MCF 10A (cell line): ENCODE results near the gene MMP21. TPM values are rescaled to one million over a fixed set of nuclear protein-coding genes. Genes with fewer than 3 reads are reported as not detected.

Experiments used
- BruUV-seq: library from RNA; stranded (reverse); fragments of 400-500 nt; replicated peaks from 2 replicates; lab custom pipeline; 2021; lab: Mats Ljungman, UMichigan
- CTCF ChIA-PET: fragments of 300-600 bp; sonication (Branson Sonifier 250); formaldehyde crosslinking; extraction: SDS; loops from one replicate; lab custom pipeline; 2021; ENCODE audit warnings: antibody characterized with exemption, inconsistent platforms; lab: Yijun Ruan, JAX
- POLR2A ChIA-PET: fragments of 300-600, 350-650 bp; sonication (Branson Sonifier 250); formaldehyde crosslinking; extraction: SDS; loops from one replicate; lab custom pipeline; 2020; ENCODE audit warnings: antibody characterized with exemption, inconsistent platforms; lab: Yijun Ruan, JAX
- DNase-seq: peaks from one replicate; pipeline ENCODE4 v3.0.0-alpha.2; 2018; ENCODE audit not compliant: unreplicated experiment
- H3K27ac Mint-ChIP-seq: one replicate; pipeline ENCODE4 v1.8.0; 2022; ENCODE audit warnings: mild to moderate bottlenecking, low read depth, mixed read lengths; ENCODE audit not compliant: unreplicated experiment
- H3K27me3 Mint-ChIP-seq: one replicate; pipeline ENCODE4 v1.8.0; 2022; ENCODE audit warnings: mixed read lengths; ENCODE audit not compliant: insufficient read depth, unreplicated experiment
- H3K36me3 Mint-ChIP-seq: one replicate; pipeline ENCODE4 v1.8.0; 2022; ENCODE audit warnings: mild to moderate bottlenecking, moderate library complexity, mixed read lengths; ENCODE audit not compliant: insufficient read depth, unreplicated experiment
- H3K4me1 Mint-ChIP-seq: one replicate; pipeline ENCODE4 v1.8.0; 2022; ENCODE audit warnings: mixed read lengths; ENCODE audit not compliant: insufficient read depth, unreplicated experiment
- H3K4me3 Mint-ChIP-seq: one replicate; pipeline ENCODE4 v1.8.0; 2022; ENCODE audit warnings: mild to moderate bottlenecking, moderate library complexity, mixed read lengths; ENCODE audit not compliant: unreplicated experiment
- H3K9me3 Mint-ChIP-seq: one replicate; pipeline ENCODE4 v1.8.0; 2022; ENCODE audit warnings: mixed read lengths; ENCODE audit not compliant: unreplicated experiment
- CTCF ChIP-seq: fragments of 200-600 bp; IDR thresholded peaks from one replicate; pipeline ENCODE4 v1.8.0; 2022; ENCODE audit warnings: antibody characterized with exemption, mild to moderate bottlenecking; ENCODE audit not compliant: unreplicated experiment
- intact Hi-C: fragments of 100-400 bp; cut with micrococcal nuclease; formaldehyde crosslinking; loops from 2 replicates; pipeline ENCODE4 v1.14.1; 2022
- total RNA-seq: library from RNA; stranded (reverse); gene quantifications from 2 replicates; pipeline ENCODE4 v1.2.3, GENCODE V29; 2022

Gene MMP21
- total RNA-seq, 1 experiment from 2014 or later, result not detected

- H3K36me3 Mint-ChIP-seq, result peaks cover 6% of the 10 kb centered on the region
- no peak overlapping the region for H3K27ac Mint-ChIP-seq
- H3K27me3 Mint-ChIP-seq, result peaks cover 21% of the 10 kb centered on the region
- intact Hi-C loops, result no loop called here
- TF ChIP-seq CTCF, result no peak
- H3K9me3 Mint-ChIP-seq, result no peaks in the 10 kb centered on the region
- no TSS peak for BruUV-seq
- ChIA-PET CTCF (interaction anchor here (0.6 kb wide), 1 partner anchor 1219 kb away, joined by 3 read pairs; no protein-coding TSS in a partner anchor), POLR2A (no interaction called here)
- H3K4me3 Mint-ChIP-seq, result no peak overlapping the region
- DNase-seq, result no peak
- no peaks in the 10 kb centered on the region for H3K4me1 Mint-ChIP-seq
Measured at GRCh38 chr10:125781374-125781773, 5.8 kb upstream of the MMP21 start.

GRCh38 chr10:125779403-125780327 is 4.0 kb upstream of the MMP21 start:
- BruUV-seq, result no TSS peak
- no peak for DNase-seq
- Mint-ChIP-seq H3K27me3 (peaks cover 22% of the 10 kb centered on the region), H3K27ac (no peak overlapping the region), H3K4me1 (no peaks in the 10 kb centered on the region), H3K9me3 (peaks cover under 1% of the 10 kb centered on the region), H3K4me3 (no peak overlapping the region), H3K36me3 (no peaks in the 10 kb centered on the region)
- intact Hi-C loops, result no loop called here
- no peak for TF ChIP-seq CTCF
- ChIA-PET CTCF (no interaction called here), POLR2A (no interaction called here)

GRCh38 chr10:125778556-125778955 is 2.9 kb upstream of the MMP21 start:
- TF ChIP-seq CTCF, result no peak
- Mint-ChIP-seq H3K36me3 (no peaks in the 10 kb centered on the region), H3K4me3 (no peak overlapping the region), H3K27me3 (peaks cover 31% of the 10 kb centered on the region), H3K9me3 (peaks cover 7% of the 10 kb centered on the region), H3K4me1 (peaks cover 6% of the 10 kb centered on the region), H3K27ac (no peak overlapping the region)
- intact Hi-C loops, result no loop called here
- DNase-seq, result no peak
- CTCF ChIA-PET, result no interaction called here
- POLR2A ChIA-PET, result no interaction called here
- BruUV-seq, result no TSS peak

- Mint-ChIP-seq H3K9me3 (peaks cover 7% of the 10 kb centered on the region), H3K4me1 (peaks cover 6% of the 10 kb centered on the region), H3K4me3 (no peak overlapping the region), H3K36me3 (no peaks in the 10 kb centered on the region), H3K27me3 (peaks cover 31% of the 10 kb centered on the region), H3K27ac (no peak overlapping the region)
- no peak for DNase-seq
- CTCF ChIA-PET, result no interaction called here
- TF ChIP-seq CTCF, result no peak
- intact Hi-C loops, result no loop called here
- POLR2A ChIA-PET, result no interaction called here
- no TSS peak for BruUV-seq
Measured at GRCh38 chr10:125777806-125778205, 2.2 kb upstream of the MMP21 start.
